WTC11 (cell line): ENCODE measurements around the gene INO80B. TPM values are rescaled to one million over a fixed set of nuclear protein-coding genes. Genes with fewer than 3 reads are reported as not detected.

Experiments used
- ATF6 ChIP-seq: sonication (generic); formaldehyde crosslinking; IDR thresholded peaks from 2 replicates; pipeline ENCODE4 v1.8.1; 2023; ENCODE audit warnings: mild to moderate bottlenecking, missing genetic modification reagents
- CDX4 ChIP-seq: fragments of 250-450 bp; sonication (Bioruptor Pico); IDR thresholded peaks from 2 replicates; pipeline ENCODE4 v1.9.0; 2021; ENCODE audit warnings: moderate library complexity, mild to moderate bottlenecking, inconsistent platforms, borderline replicate concordance
- FOXK1 ChIP-seq: sonication (generic); formaldehyde crosslinking; IDR thresholded peaks from 2 replicates; pipeline ENCODE4 v1.8.0; 2022; ENCODE audit warnings: mild to moderate bottlenecking, moderate library complexity, missing genetic modification reagents
- FOXP1 ChIP-seq: sonication (generic); formaldehyde crosslinking; IDR thresholded peaks from 2 replicates; pipeline ENCODE4 v1.8.0; 2022; ENCODE audit warnings: missing genetic modification reagents, mild to moderate bottlenecking, moderate library complexity, borderline replicate concordance
- HMGA2 ChIP-seq: fragments of 250-450 bp; sonication (Bioruptor Pico); IDR thresholded peaks from 2 replicates; pipeline ENCODE4 v1.4.0; 2021; ENCODE audit warnings: mild to moderate bottlenecking, moderate library complexity
- HMGXB4 ChIP-seq: sonication (generic); formaldehyde crosslinking; IDR thresholded peaks from 2 replicates; pipeline ENCODE4 v1.8.1; 2023; ENCODE audit warnings: mild to moderate bottlenecking, moderate library complexity, missing genetic modification reagents
- OVOL2 ChIP-seq: fragments of 250-450 bp; sonication (Bioruptor Pico); IDR thresholded peaks from 2 replicates; pipeline ENCODE4 v1.9.0; 2021; ENCODE audit warnings: mild to moderate bottlenecking, borderline replicate concordance
- PRRX2 ChIP-seq: fragments of 250-450 bp; sonication (Bioruptor Pico); IDR thresholded peaks from 2 replicates; pipeline ENCODE4 v1.8.0; 2021; ENCODE audit warnings: mild to moderate bottlenecking
- TEAD1 ChIP-seq: sonication (generic); formaldehyde crosslinking; IDR thresholded peaks from 2 replicates; pipeline ENCODE4 v1.8.0; 2022; ENCODE audit warnings: mild to moderate bottlenecking, missing genetic modification reagents
- ZNF138 ChIP-seq: sonication (generic); formaldehyde crosslinking; conservative IDR thresholded peaks from 2 replicates; pipeline ENCODE4 v1.8.1; 2022; ENCODE audit warnings: mild to moderate bottlenecking, moderate library complexity, missing genetic modification reagents
- total RNA-seq: library from RNA; stranded (reverse); gene quantifications from 3 replicates; pipeline ENCODE4 v1.2.3, GENCODE V29; 2021
- TF ChIP-seq, protein P1 (sequence below): sonication (generic); formaldehyde crosslinking; IDR thresholded peaks from 2 replicates; pipeline ENCODE4 v1.8.0; 2023; ENCODE audit warnings: mild to moderate bottlenecking, missing genetic modification reagents
- TF ChIP-seq, protein P2 (sequence below): sonication (generic); formaldehyde crosslinking; IDR thresholded peaks from 2 replicates; pipeline ENCODE4 v1.8.0; 2023; ENCODE audit warnings: missing genetic modification reagents
- TF ChIP-seq, protein P3 (sequence below): fragments of 250-450 bp; sonication (Bioruptor Pico); IDR thresholded peaks from 2 replicates; pipeline ENCODE4 v1.9.0; 2021; ENCODE audit warnings: mild to moderate bottlenecking
- TF ChIP-seq, protein P4 (sequence below): sonication (generic); formaldehyde crosslinking; IDR thresholded peaks from 2 replicates; pipeline ENCODE4 v1.8.0; 2022; ENCODE audit warnings: missing genetic modification reagents
- TF ChIP-seq, protein P5 (sequence below): sonication (generic); formaldehyde crosslinking; IDR thresholded peaks from 2 replicates; pipeline ENCODE4 v1.8.1; 2023; ENCODE audit warnings: mild to moderate bottlenecking, missing genetic modification reagents, moderate library complexity
- TF ChIP-seq, protein P6 (sequence below): sonication (generic); formaldehyde crosslinking; IDR thresholded peaks from 2 replicates; pipeline ENCODE4 v1.8.0; 2022; ENCODE audit warnings: mild to moderate bottlenecking, missing genetic modification reagents

INO80B gene
- total RNA-seq, 1 experiment from 2014 or later = 20.2 TPM

- TF ChIP-seq ATF6 (CRISPR knock-in tag) (no peak), TEAD1 (CRISPR knock-in tag) (no peak), FOXK1 (CRISPR knock-in tag) (no peak), ZNF138 (CRISPR knock-in tag) (no peak), PRRX2 (CRISPR knock-in tag) (no peak), HMGA2 (CRISPR knock-in tag) (no peak), CDX4 (no peak), OVOL2 (no peak), FOXP1 (CRISPR knock-in tag) (no peak), HMGXB4 (CRISPR knock-in tag) (no peak)
- TF ChIP-seq, protein P1, sequence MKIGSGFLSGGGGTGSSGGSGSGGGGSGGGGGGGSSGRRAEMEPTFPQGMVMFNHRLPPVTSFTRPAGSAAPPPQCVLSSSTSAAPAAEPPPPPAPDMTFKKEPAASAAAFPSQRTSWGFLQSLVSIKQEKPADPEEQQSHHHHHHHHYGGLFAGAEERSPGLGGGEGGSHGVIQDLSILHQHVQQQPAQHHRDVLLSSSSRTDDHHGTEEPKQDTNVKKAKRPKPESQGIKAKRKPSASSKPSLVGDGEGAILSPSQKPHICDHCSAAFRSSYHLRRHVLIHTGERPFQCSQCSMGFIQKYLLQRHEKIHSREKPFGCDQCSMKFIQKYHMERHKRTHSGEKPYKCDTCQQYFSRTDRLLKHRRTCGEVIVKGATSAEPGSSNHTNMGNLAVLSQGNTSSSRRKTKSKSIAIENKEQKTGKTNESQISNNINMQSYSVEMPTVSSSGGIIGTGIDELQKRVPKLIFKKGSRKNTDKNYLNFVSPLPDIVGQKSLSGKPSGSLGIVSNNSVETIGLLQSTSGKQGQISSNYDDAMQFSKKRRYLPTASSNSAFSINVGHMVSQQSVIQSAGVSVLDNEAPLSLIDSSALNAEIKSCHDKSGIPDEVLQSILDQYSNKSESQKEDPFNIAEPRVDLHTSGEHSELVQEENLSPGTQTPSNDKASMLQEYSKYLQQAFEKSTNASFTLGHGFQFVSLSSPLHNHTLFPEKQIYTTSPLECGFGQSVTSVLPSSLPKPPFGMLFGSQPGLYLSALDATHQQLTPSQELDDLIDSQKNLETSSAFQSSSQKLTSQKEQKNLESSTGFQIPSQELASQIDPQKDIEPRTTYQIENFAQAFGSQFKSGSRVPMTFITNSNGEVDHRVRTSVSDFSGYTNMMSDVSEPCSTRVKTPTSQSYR = no peak
- TF ChIP-seq, protein P2, sequence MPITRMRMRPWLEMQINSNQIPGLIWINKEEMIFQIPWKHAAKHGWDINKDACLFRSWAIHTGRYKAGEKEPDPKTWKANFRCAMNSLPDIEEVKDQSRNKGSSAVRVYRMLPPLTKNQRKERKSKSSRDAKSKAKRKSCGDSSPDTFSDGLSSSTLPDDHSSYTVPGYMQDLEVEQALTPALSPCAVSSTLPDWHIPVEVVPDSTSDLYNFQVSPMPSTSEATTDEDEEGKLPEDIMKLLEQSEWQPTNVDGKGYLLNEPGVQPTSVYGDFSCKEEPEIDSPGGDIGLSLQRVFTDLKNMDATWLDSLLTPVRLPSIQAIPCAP (CRISPR knock-in tag) = no peak
- TF ChIP-seq, protein P3, sequence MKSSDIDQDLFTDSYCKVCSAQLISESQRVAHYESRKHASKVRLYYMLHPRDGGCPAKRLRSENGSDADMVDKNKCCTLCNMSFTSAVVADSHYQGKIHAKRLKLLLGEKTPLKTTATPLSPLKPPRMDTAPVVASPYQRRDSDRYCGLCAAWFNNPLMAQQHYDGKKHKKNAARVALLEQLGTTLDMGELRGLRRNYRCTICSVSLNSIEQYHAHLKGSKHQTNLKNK = no peak
- TF ChIP-seq, protein P4, sequence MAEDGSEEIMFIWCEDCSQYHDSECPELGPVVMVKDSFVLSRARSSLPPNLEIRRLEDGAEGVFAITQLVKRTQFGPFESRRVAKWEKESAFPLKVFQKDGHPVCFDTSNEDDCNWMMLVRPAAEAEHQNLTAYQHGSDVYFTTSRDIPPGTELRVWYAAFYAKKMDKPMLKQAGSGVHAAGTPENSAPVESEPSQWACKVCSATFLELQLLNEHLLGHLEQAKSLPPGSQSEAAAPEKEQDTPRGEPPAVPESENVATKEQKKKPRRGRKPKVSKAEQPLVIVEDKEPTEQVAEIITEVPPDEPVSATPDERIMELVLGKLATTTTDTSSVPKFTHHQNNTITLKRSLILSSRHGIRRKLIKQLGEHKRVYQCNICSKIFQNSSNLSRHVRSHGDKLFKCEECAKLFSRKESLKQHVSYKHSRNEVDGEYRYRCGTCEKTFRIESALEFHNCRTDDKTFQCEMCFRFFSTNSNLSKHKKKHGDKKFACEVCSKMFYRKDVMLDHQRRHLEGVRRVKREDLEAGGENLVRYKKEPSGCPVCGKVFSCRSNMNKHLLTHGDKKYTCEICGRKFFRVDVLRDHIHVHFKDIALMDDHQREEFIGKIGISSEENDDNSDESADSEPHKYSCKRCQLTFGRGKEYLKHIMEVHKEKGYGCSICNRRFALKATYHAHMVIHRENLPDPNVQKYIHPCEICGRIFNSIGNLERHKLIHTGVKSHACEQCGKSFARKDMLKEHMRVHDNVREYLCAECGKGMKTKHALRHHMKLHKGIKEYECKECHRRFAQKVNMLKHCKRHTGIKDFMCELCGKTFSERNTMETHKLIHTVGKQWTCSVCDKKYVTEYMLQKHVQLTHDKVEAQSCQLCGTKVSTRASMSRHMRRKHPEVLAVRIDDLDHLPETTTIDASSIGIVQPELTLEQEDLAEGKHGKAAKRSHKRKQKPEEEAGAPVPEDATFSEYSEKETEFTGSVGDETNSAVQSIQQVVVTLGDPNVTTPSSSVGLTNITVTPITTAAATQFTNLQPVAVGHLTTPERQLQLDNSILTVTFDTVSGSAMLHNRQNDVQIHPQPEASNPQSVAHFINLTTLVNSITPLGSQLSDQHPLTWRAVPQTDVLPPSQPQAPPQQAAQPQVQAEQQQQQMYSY (CRISPR knock-in tag) = no peak
- TF ChIP-seq, protein P5, sequence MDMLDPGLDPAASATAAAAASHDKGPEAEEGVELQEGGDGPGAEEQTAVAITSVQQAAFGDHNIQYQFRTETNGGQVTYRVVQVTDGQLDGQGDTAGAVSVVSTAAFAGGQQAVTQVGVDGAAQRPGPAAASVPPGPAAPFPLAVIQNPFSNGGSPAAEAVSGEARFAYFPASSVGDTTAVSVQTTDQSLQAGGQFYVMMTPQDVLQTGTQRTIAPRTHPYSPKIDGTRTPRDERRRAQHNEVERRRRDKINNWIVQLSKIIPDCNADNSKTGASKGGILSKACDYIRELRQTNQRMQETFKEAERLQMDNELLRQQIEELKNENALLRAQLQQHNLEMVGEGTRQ (CRISPR knock-in tag) = no peak
- TF ChIP-seq, protein P6, sequence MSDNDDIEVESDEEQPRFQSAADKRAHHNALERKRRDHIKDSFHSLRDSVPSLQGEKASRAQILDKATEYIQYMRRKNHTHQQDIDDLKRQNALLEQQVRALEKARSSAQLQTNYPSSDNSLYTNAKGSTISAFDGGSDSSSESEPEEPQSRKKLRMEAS = no peak
These were observed 49.7 kb downstream of the INO80B start (continued) for GRCh38 chr2:74504591-74504990.
